HEK293 (cell line): ENCODE measurements around the gene PRSS2.

Experiments
- BCL6B ChIP-seq: fragments of 450-650 bp; formaldehyde crosslinking; IDR thresholded peaks from 2 replicates; pipeline ENCODE4 v1.5.1; 2017; ENCODE audit warnings: missing biosample characterization, missing genetic modification characterization
- CTCF ChIP-seq: fragments of 450-650 bp; formaldehyde crosslinking; IDR thresholded peaks from 2 replicates; pipeline ENCODE4 v1.5.1; 2016; ENCODE audit warnings: missing biosample characterization, missing genetic modification characterization
- REST ChIP-seq: fragments of 450-650 bp; formaldehyde crosslinking; IDR thresholded peaks from 2 replicates; pipeline ENCODE4 v1.5.1; 2016; ENCODE audit warnings: missing biosample characterization, missing genetic modification characterization
- TCF7L2 ChIP-seq: IDR thresholded peaks from 2 replicates; pipeline ENCODE4 v1.6.1; 2011; ENCODE audit warnings: low read depth, mild to moderate bottlenecking, inconsistent platforms, low read length, moderate library complexity, borderline replicate concordance
- YY1 ChIP-seq: fragments of 450-650 bp; formaldehyde crosslinking; IDR thresholded peaks from 2 replicates; pipeline ENCODE4 v1.5.1; 2018; ENCODE audit warnings: missing biosample characterization, missing genetic modification characterization
- ZBTB26 ChIP-seq: fragments of 450-650 bp; formaldehyde crosslinking; optimal IDR thresholded peaks from 2 replicates; pipeline ENCODE3; 2016; ENCODE audit warnings: missing biosample characterization, mild to moderate bottlenecking, missing genetic modification characterization
- ZFHX2 ChIP-seq: fragments of 450-650 bp; formaldehyde crosslinking; conservative IDR thresholded peaks from 2 replicates; pipeline ENCODE4 v1.5.1; 2016; ENCODE audit warnings: missing biosample characterization, missing genetic modification characterization
- ZNF155 ChIP-seq: fragments of 450-650 bp; formaldehyde crosslinking; IDR thresholded peaks from 2 replicates; pipeline ENCODE4 v1.5.1; 2016; ENCODE audit warnings: missing biosample characterization, missing genetic modification characterization
- ZNF335 ChIP-seq: fragments of 450-650 bp; formaldehyde crosslinking; conservative IDR thresholded peaks from 2 replicates; pipeline ENCODE4 v1.5.1; 2016; ENCODE audit warnings: missing biosample characterization, missing genetic modification characterization
- ZNF350 ChIP-seq: fragments of 450-650 bp; formaldehyde crosslinking; IDR thresholded peaks from 2 replicates; pipeline ENCODE4 v1.5.0; 2017; ENCODE audit warnings: missing biosample characterization, mild to moderate bottlenecking, missing genetic modification characterization
- ZNF433 ChIP-seq: fragments of 450-650 bp; formaldehyde crosslinking; IDR thresholded peaks from 2 replicates; pipeline ENCODE4 v1.5.1; 2016; ENCODE audit warnings: missing biosample characterization, missing genetic modification characterization, low read depth
- ZNF639 ChIP-seq: fragments of 450-650 bp; formaldehyde crosslinking; IDR thresholded peaks from 2 replicates; pipeline ENCODE4 v1.5.1; 2016; ENCODE audit warnings: missing biosample characterization, missing genetic modification characterization
- ZNF776 ChIP-seq: fragments of 450-650 bp; formaldehyde crosslinking; IDR thresholded peaks from 2 replicates; pipeline ENCODE4 v1.5.0; 2017; ENCODE audit warnings: missing biosample characterization, missing genetic modification characterization, borderline replicate concordance

- no peak for TF ChIP-seq CTCF
- TF ChIP-seq TCF7L2, result no peak
- no peak for TF ChIP-seq ZNF776 (tag by site-specific recombination)
- no peak for TF ChIP-seq ZBTB26 (tag by site-specific recombination)
- no peak for TF ChIP-seq ZNF433 (tag by site-specific recombination)
- no peak for TF ChIP-seq ZFHX2 (tag by site-specific recombination)
- TF ChIP-seq REST (tag by site-specific recombination), result no peak
- no peak for TF ChIP-seq ZNF335 (tag by site-specific recombination)
- no peak for TF ChIP-seq YY1 (tag by site-specific recombination)
- no peak for TF ChIP-seq BCL6B (tag by site-specific recombination)
- TF ChIP-seq ZNF155 (tag by site-specific recombination), result no peak
- TF ChIP-seq ZNF350 (tag by site-specific recombination), result no peak
- TF ChIP-seq ZNF639 (tag by site-specific recombination), result no peak
Observed at GRCh38 chr7:142762104-142762503, 8.7 kb upstream of the PRSS2 start.
